Measurements from ENCODE around the gene YOD1. TPM values are rescaled to one million over a fixed set of nuclear protein-coding genes. Genes with fewer than 3 reads are reported as not detected.

YOD1 gene
- total RNA-seq, 5 donors from 2014 or later (not counting 1 experiment from before 2014, with no cell fraction given): 7.8 to 13.5 (median 8.7) TPM

DNA sequence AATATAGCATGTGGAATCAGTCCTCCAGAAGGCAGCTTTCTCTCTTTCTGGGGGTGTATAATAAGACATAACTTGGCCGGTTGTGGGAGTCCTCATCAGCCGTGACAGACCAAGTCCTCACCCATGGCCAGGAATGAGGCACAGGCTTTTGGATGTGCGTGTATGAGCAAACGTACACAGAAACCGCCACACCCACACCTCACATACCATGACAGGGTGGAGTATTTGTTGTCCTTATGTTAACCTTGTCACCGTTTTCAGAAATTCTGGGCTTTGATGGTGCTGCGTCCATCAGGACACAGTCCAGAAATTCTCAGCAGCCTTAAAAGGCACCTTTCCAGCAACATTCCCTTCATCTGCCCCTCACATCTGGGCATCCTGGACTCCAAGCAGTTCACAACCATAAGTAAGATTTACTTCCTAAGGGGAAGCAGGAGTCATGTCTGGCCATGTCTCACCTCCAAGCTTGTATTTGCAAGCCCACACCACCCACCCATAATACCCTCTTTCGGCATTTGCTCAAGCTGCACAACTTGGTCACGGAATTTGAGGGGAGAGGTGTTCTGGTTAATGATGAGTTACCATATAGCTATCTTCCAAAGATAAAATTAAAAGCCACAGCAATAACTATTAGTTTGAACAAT is 30.8 kb downstream of the YOD1 start:
- Histone ChIP-seq H3K27ac (ENCODE audit: low read length) (no peak overlapping the region), H3K4me3 (ENCODE audit: control insufficient read depth in 1 of 2, extremely low read depth in 1 of 2, low read length in 1 of 2) (no peak overlapping the region), H3K36me3 (ENCODE audit: control insufficient read depth in 2 of 2, extremely low read depth in 1 of 2, insufficient read depth in 1 of 2, low read length in 1 of 2) (no peaks in the 10 kb centered on the region), H3K4me1 (ENCODE audit: control insufficient read depth in 1 of 2, extremely low read depth in 1 of 2, insufficient read depth in 2 of 2, low read length in 2 of 2) (no peaks in the 10 kb centered on the region), H3K9me3 (no peaks in the 10 kb centered on the region), H3K27me3 (replicated peaks in 1 of 2; ENCODE audit: control insufficient read depth in 2 of 2, extremely low read depth in 1 of 2, insufficient read depth in 2 of 2, low read length in 1 of 2) (peaks cover 0 to 25% of the 10 kb centered on the region in 2 experiments)
- 100% methylated on average over 1 of the region's 9 CpGs for WGBS (ENCODE audit: insufficient coverage)
- no peaks in the 10 kb centered on the region for H3K4me1 Mint-ChIP-seq
- H3K27me3 Mint-ChIP-seq: peaks cover 9 to 19% of the 10 kb centered on the region in 2 donors
- H3K9me3 Mint-ChIP-seq: no peaks in the 10 kb centered on the region
- ChIA-PET CTCF (interaction anchor here in 1 of 2 donors (0.6 kb wide), 1 partner anchor 411 kb away, joined by 3 read pairs; no protein-coding TSS in a partner anchor), POLR2A (interaction anchor here in 1 of 2 donors (0.5 to 0.6 kb wide), 2 partner anchors 19 to 190 kb away, joined by 3 to 6 read pairs; no protein-coding TSS in a partner anchor)
- DNase-seq: no peak
- ATAC-seq (replicated peaks in 1 of 4): no peak
- H3K36me3 Mint-ChIP-seq: no peaks in the 10 kb centered on the region
- H3K27ac Mint-ChIP-seq: no peak overlapping the region
- no peak overlapping the region for H3K4me3 Mint-ChIP-seq

DNA sequence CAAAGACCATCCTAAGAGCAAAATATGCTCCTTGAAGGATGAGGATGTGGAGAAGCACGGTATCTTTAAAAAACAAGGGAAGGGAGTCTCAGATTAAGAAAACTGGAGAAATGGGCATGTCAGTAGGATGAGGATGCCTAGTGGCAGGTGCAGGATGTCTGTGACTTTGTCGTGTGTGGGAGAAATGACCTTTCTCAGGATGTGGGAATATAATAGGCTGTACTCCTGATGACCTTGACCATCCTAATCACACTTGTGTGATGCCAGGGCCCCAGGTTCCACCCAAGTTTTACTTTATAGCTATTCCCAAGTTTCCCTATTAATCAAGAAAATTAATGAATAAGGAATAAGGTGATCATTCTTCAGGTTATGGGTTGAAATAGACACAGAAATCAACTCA is 31.3 kb downstream of the YOD1 start:
- Histone ChIP-seq H3K4me3 (ENCODE audit: control insufficient read depth in 1 of 2, extremely low read depth in 1 of 2, low read length in 1 of 2) (no peak overlapping the region), H3K36me3 (ENCODE audit: control insufficient read depth in 2 of 2, extremely low read depth in 1 of 2, insufficient read depth in 1 of 2, low read length in 1 of 2) (no peaks in the 10 kb centered on the region), H3K27me3 (replicated peaks in 1 of 2; ENCODE audit: control insufficient read depth in 2 of 2, extremely low read depth in 1 of 2, insufficient read depth in 2 of 2, low read length in 1 of 2) (peaks cover 0 to 20% of the 10 kb centered on the region in 2 experiments), H3K4me1 (ENCODE audit: control insufficient read depth in 1 of 2, extremely low read depth in 1 of 2, insufficient read depth in 2 of 2, low read length in 2 of 2) (no peaks in the 10 kb centered on the region), H3K9me3 (no peaks in the 10 kb centered on the region), H3K27ac (ENCODE audit: low read length) (no peak overlapping the region)
- Mint-ChIP-seq H3K27me3 (peaks cover 9 to 23% of the 10 kb centered on the region in 2 donors), H3K4me1 (no peaks in the 10 kb centered on the region), H3K27ac (no peak overlapping the region), H3K9me3 (no peaks in the 10 kb centered on the region), H3K4me3 (no peak overlapping the region), H3K36me3 (no peaks in the 10 kb centered on the region)
- POLR2A ChIA-PET: no interaction called here
- CTCF ChIA-PET: no interaction called here
- no peak for DNase-seq
- no peak for ATAC-seq (replicated peaks in 1 of 4)
- no CpG with 5 or more reads among the region's 2 CpGs for WGBS (ENCODE audit: insufficient coverage)

DNA sequence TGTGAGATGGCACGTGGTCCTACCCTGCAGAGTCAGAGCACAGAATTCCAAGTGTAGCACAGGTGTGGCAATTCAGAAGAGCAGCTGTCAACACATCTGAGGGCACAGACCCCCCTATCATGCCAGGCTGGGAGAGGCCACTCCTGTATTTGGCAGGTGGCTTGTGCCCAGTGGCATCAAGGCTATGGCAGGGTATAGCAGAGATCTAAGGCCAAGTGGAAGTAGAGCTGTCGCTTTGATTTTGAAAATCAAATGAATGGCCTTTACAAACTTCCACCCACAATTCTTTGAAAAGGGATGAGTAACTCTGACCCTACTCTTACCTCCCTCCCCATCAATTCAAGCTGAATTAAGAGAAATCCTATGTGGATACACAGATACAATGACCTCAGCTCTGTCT is 31.8 kb downstream of the YOD1 start:
- H3K27ac Mint-ChIP-seq: no peak overlapping the region

DNA sequence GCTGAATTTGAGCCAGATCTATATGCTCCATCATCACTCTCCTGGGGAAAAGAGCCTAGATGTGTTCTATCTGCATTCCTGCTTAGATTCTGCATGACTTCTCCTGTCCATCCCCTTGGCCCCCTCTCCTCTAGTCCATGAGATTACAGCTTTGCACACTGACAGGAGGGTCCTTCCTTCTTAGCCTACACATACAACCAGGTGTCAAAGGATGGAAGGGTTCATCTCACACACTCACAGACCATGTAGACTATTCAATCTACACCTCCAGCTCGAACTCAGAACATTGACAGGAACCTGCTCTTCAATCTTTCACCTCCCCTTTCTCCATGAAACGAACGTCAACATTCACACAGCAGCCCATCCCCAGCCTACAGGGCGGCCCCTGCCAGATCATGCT is 32.3 kb downstream of the YOD1 start:
- WGBS (ENCODE audit: insufficient coverage): 63% methylated on average over 4 of the region's 4 CpGs
- H3K27me3 ChIP-seq (replicated peaks in 1 of 2; ENCODE audit: control insufficient read depth in 2 of 2, extremely low read depth in 1 of 2, insufficient read depth in 2 of 2, low read length in 1 of 2): peaks cover 0 to 18% of the 10 kb centered on the region in 2 experiments
- Mint-ChIP-seq H3K27me3 (peaks cover 9 to 29% of the 10 kb centered on the region in 2 donors), H3K4me3 (no peak overlapping the region), H3K4me1 (no peaks in the 10 kb centered on the region), H3K36me3 (no peaks in the 10 kb centered on the region), H3K27ac (no peak overlapping the region), H3K9me3 (no peaks in the 10 kb centered on the region)
- DNase-seq (no peak), ATAC-seq (replicated peaks in 1 of 4) (no peak)
- no peak overlapping the region for H3K27ac ChIP-seq (ENCODE audit: low read length)
- CTCF ChIA-PET: no interaction called here
- no peaks in the 10 kb centered on the region for H3K9me3 ChIP-seq
- H3K36me3 ChIP-seq (ENCODE audit: control insufficient read depth in 2 of 2, extremely low read depth in 1 of 2, insufficient read depth in 1 of 2, low read length in 1 of 2): no peaks in the 10 kb centered on the region
- H3K4me1 ChIP-seq (ENCODE audit: control insufficient read depth in 1 of 2, extremely low read depth in 1 of 2, insufficient read depth in 2 of 2, low read length in 2 of 2): no peaks in the 10 kb centered on the region
- H3K4me3 ChIP-seq (ENCODE audit: control insufficient read depth in 1 of 2, extremely low read depth in 1 of 2, low read length in 1 of 2): no peak overlapping the region
- POLR2A ChIA-PET: no interaction called here

More for the DNA sequence above, 31.8 kb downstream of the YOD1 start:
- Histone ChIP-seq H3K27me3 (replicated peaks in 1 of 2; ENCODE audit: control insufficient read depth in 2 of 2, extremely low read depth in 1 of 2, insufficient read depth in 2 of 2, low read length in 1 of 2) (peaks cover 0 to 18% of the 10 kb centered on the region in 2 experiments), H3K4me3 (ENCODE audit: control insufficient read depth in 1 of 2, extremely low read depth in 1 of 2, low read length in 1 of 2) (no peak overlapping the region), H3K9me3 (no peaks in the 10 kb centered on the region), H3K27ac (ENCODE audit: low read length) (no peak overlapping the region), H3K36me3 (ENCODE audit: control insufficient read depth in 2 of 2, extremely low read depth in 1 of 2, insufficient read depth in 1 of 2, low read length in 1 of 2) (no peaks in the 10 kb centered on the region), H3K4me1 (ENCODE audit: control insufficient read depth in 1 of 2, extremely low read depth in 1 of 2, insufficient read depth in 2 of 2, low read length in 2 of 2) (no peaks in the 10 kb centered on the region)
- DNase-seq (no peak), ATAC-seq (replicated peaks in 1 of 4) (no peak)
- CTCF ChIA-PET: no interaction called here
- Mint-ChIP-seq H3K27me3 (peaks cover 9 to 26% of the 10 kb centered on the region in 2 donors), H3K4me1 (no peaks in the 10 kb centered on the region), H3K4me3 (no peak overlapping the region), H3K9me3 (no peaks in the 10 kb centered on the region), H3K36me3 (no peaks in the 10 kb centered on the region)
- POLR2A ChIA-PET: no interaction called here
- WGBS (ENCODE audit: insufficient coverage): 60% methylated on average over 1 of the region's 2 CpGs

DNA sequence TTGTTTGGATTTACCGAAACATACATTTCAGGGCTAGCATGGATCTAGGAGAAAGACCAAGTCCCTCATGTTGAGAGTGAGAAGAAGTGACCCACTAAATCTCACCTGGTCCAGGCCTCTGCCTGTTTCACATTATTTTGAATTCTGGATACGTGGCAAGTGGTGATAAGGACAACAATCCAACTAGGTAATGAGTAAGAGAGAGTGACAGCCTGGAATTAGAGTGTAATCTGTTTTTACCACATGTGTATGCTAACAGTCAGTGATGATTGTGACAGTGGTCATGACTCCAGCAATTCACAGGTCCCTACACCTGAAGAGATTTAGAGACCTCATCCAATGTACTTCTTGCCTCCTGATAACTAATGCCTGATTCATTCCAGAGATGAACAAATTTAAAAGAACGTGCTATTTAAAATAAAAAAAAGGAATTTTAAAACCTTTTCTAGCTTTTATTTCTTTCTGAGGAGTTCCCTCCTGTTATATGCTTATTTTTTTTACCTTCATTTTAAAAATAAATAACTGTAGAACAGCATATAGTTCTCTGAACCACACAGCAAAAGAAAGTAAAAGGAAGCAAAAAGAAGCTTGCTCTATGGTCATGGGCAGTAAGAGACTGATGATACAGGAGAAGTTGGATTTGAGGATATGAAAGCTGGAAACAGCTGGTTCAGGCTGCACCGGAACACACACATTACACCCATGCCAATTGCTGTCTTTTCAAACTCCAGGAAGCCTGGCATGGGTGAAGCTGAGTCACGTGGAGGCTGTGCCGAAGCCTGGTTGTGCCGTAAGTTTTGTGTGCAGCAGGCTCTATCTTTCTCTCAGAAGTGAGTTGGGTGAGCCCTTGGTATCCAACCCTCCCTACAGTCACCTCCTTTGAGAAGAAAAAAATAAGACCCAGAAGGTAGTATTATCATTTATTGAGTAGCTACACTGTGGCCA is 33.1 kb downstream of the YOD1 start:
- Mint-ChIP-seq H3K27me3 (peaks cover 14 to 34% of the 10 kb centered on the region in 2 donors), H3K9me3 (no peaks in the 10 kb centered on the region), H3K4me1 (no peaks in the 10 kb centered on the region), H3K4me3 (no peak overlapping the region), H3K36me3 (no peaks in the 10 kb centered on the region), H3K27ac (no peak overlapping the region)
- no peaks in the 10 kb centered on the region for H3K9me3 ChIP-seq
- H3K4me1 ChIP-seq (ENCODE audit: control insufficient read depth in 1 of 2, extremely low read depth in 1 of 2, insufficient read depth in 2 of 2, low read length in 2 of 2): no peaks in the 10 kb centered on the region
- WGBS (ENCODE audit: insufficient coverage): no CpG with 5 or more reads among the region's 7 CpGs
- H3K36me3 ChIP-seq (ENCODE audit: control insufficient read depth in 2 of 2, extremely low read depth in 1 of 2, insufficient read depth in 1 of 2, low read length in 1 of 2): no peaks in the 10 kb centered on the region
- H3K27me3 ChIP-seq (replicated peaks in 1 of 2; ENCODE audit: control insufficient read depth in 2 of 2, extremely low read depth in 1 of 2, insufficient read depth in 2 of 2, low read length in 1 of 2): peaks cover 0 to 14% of the 10 kb centered on the region in 2 experiments
- no peak overlapping the region for H3K4me3 ChIP-seq (ENCODE audit: control insufficient read depth in 1 of 2, extremely low read depth in 1 of 2, low read length in 1 of 2)
- no peak overlapping the region for H3K27ac ChIP-seq (ENCODE audit: low read length)
- no peak for DNase-seq
- POLR2A ChIA-PET: no interaction called here
- CTCF ChIA-PET: no interaction called here
- no peak for ATAC-seq (replicated peaks in 1 of 4)

DNA sequence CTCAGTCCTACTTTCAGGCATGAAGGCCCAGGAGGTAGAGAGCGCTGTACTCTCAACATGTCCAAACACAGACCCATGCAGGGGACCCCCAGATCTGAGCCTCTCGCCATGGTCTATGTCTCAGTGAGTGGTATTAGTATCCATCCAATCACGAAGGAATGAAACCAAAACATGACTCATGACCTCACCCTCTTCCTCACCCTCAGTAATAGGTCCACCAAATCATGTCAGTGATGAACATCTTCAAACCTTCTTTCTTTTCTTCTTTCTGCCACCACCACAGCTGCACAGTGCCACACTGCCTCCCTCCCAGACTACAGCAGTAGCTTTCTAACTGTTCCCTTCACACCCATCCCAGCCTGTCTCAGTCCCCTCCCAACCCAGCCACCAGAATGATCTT is 35.2 kb downstream of the YOD1 start:
- H3K27ac ChIP-seq (ENCODE audit: low read length): no peak overlapping the region
- no peak overlapping the region for H3K4me3 ChIP-seq (ENCODE audit: control insufficient read depth in 1 of 2, extremely low read depth in 1 of 2, low read length in 1 of 2)
- no peaks in the 10 kb centered on the region for H3K4me1 ChIP-seq (ENCODE audit: control insufficient read depth in 1 of 2, extremely low read depth in 1 of 2, insufficient read depth in 2 of 2, low read length in 2 of 2)
- H3K27ac Mint-ChIP-seq: no peak overlapping the region
- no peak overlapping the region for H3K4me3 Mint-ChIP-seq
- DNase-seq: no peak
- ChIA-PET POLR2A (no interaction called here), CTCF (no interaction called here)
- H3K27me3 Mint-ChIP-seq: peaks cover 19 to 41% of the 10 kb centered on the region in 2 donors
- peaks cover 0 to 3% of the 10 kb centered on the region in 2 experiments for H3K27me3 ChIP-seq (replicated peaks in 1 of 2; ENCODE audit: control insufficient read depth in 2 of 2, extremely low read depth in 1 of 2, insufficient read depth in 2 of 2, low read length in 1 of 2)
- no peaks in the 10 kb centered on the region for H3K4me1 Mint-ChIP-seq
- H3K36me3 ChIP-seq (ENCODE audit: control insufficient read depth in 2 of 2, extremely low read depth in 1 of 2, insufficient read depth in 1 of 2, low read length in 1 of 2): no peaks in the 10 kb centered on the region
- no peak for ATAC-seq (replicated peaks in 1 of 4)
- H3K9me3 ChIP-seq: no peaks in the 10 kb centered on the region
- WGBS (ENCODE audit: insufficient coverage): 86% methylated on average over 1 of the region's 3 CpGs
- no peaks in the 10 kb centered on the region for H3K36me3 Mint-ChIP-seq
- no peaks in the 10 kb centered on the region for H3K9me3 Mint-ChIP-seq

Measured in T-cell (primary cell).